ENCODE data around the gene C11orf65.

GRCh38 chr11:108394744-108395284, 72.5 kb downstream of the C11orf65 start:
- TF ChIP-seq CTCF (IDR thresholded peaks at IDR 0.05; ENCODE audit: borderline replicate concordance, extremely low read depth, low read length, poor library complexity, severe bottlenecking) (no peak), EZH2 (IDR thresholded peaks at IDR 0.05; ENCODE audit: borderline replicate concordance, low read depth, low read length, severe bottlenecking) (no peak)

All from DND-41 (cell line).